Ecto neural progenitor cell (in vitro differentiated cells): ENCODE measurements around the gene SLC6A20.
A peak's percentile ranks its signal among the peaks of the same experiment; 100 is the strongest.

Source experiments
- DNase-seq: peaks from one replicate; pipeline ENCODE4 v3.0.0-alpha.2; 2018; ENCODE audit warnings: low spot score

The SLC6A20 gene

DNA sequence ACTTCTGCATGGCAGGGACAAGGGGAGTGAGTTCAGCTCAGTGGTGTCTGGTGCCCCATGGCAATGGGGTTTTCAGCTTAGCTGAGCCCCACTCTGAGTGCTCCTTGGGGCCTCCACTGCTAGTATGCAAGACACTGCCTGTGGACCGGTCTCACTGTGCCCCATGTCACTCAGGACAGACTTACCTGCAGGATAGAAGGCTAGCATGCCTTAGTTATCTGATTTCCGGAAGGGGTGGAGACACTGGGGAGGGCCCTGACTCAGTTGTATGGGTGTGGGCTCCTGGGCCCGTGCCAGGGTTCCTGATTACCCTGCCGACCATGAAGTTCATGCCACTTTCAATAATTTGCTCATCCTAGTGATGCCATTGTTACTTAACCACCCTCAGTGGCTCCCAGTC is 4.3 kb upstream of the SLC6A20 start:
- DNase-seq: no peak

GRCh38 chr3:45799586-45799985 is 3.2 kb upstream of the SLC6A20 start:
- no peak for DNase-seq

- DNase-seq: no peak
Measured at GRCh38 chr3:45798034-45798433, 1.7 kb upstream of the SLC6A20 start.

DNA sequence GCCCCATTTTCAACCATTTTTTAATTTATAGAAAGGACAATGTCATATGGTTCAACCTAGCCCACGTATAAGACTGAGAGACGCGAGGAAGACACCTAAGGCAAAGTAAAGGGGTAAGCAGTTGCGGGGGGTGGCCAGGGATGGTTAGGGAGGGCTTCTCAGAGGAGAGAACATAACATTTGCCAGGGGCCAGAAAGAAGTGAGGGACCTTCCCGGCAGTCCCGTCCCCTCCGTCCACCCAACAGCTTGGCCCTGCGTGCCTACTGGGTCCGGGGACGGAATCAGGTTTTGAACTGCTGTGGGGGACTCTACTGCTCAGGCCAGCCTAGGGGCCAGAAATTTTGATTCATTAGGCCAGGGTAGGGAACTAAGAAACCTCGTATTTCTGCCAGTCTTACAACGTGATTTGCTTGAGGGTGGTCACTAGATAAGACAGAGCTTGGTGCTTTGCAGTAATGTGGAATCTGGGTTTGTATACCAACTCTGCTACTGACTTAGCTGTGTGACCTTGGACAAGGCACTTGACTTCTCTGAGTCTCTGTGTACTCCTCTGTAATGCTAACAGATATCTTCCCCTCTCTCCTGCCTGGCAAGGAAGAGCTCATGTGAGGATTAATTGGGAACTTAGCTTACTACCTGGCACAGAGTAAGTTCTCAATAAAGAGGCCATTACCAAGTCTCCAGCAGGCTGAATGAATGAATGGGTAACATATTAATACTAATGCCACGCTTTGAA is 734 bp upstream of the SLC6A20 start:
- DNase-seq: no peak

DNA sequence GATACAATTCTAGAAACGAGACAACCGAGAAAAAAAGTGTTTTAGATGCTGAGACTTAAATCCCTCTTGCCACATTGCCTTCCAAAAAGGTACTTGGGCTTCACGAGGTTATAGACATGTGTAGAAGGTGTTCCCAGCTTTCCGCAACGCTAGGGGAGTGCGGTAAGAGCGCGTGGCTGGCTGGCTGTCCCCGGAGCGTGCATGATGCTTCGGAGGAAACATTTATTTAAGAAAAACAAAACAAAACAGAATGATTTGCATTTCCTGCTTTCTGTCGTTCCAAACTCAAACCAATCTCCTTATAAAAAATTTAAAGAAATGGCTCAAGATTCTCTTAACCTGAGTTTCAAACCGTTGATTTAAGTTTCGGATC is 841 bp downstream of the SLC6A20 start:
- no peak for DNase-seq

- no peak for DNase-seq
Measured at GRCh38 chr3:45794660-45795059, 1.7 kb downstream of the SLC6A20 start.

- no peak for DNase-seq
Measured at GRCh38 chr3:45794177-45794560, 2.2 kb downstream of the SLC6A20 start.

DNA sequence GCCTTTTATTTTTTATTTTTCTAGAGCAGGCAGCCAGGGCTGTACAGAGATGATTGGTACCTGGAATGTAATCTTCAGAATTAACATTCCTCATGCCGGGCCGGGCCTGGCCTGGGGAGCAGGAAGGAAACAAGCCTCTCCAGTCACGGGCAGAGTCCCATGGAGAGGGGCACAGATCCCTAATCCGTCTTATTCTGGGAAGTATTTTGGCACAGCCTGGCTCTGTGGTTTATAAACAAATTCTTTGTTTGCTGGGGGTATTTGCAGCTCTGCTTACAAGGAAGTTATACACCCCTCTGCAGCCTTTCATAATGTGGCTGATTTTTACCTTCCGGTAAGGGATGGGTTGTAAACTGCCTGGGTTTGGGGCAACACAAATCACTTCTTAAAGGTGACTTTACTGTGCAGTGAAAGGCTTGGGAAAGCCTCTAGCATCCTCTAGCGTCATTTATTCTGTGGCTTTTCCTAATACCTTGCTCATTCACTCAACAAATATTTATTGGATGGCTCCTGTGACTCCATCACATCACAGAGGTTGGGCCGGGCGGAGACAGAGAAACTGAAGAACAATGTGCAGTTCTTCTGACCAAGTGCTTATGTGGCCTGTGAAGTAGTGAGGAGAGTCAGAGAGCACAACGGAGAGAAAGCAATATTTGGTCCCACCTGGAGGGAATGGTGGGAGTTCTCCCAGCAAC is 2.7 kb downstream of the SLC6A20 start:
- DNase-seq: peak; percentile 10

DNA sequence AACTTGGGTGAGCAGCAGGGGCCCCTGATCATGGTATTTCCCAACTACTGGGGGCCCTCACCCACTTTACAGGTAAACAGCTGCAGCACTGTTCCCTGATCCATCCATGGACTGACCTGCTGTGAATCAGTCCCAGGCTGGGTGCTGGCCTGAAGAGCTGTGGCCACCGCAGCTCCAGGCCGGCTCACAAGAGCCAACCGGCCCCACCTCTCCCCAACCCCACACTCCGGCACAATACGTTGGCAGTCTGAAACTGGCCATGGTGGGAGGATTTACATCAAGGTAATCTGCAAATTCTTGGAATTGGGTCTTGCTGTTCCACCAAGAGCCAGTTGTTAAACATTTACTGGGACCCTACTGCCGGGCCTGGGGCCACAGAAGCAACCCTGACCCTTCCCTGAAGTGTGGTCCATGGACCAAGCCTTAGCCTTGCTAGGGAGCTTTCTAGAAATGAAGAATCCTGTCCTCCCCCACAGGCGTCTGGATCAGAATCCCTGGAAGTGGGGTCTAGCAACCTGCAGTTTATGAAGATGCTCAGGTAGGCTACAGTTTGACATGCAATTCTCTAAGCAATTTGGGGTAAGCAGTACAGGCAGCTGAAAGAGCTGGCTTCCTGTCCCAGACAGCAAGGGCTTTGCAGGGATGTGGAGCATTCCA is 3.7 kb downstream of the SLC6A20 start:
- no peak for DNase-seq

GRCh38 chr3:45792036-45792435 is 4.3 kb downstream of the SLC6A20 start:
- no peak for DNase-seq

DNA sequence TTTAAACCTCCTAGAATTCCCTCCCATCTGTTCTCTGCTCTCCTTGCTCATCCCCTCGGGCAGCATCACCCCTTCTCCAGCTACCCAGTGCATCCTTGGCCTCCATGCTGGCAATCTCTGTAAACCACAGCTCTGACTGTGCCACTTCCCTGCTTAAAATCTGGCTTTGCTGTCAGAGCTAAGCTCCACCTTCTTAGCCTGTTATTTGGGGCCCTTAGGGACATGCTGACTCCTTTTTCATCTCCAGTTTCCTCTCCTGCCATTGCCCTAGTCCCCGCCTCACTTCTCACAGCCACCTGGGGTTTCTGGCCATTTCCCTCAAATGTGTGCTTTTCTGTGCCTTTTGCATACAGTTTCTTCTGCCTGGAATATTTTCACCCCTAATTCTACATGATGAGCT is 5.7 kb downstream of the SLC6A20 start:
- no peak for DNase-seq

- DNase-seq: no peak
Measured at GRCh38 chr3:45789235-45789812, 7.0 kb downstream of the SLC6A20 start.

- peak; percentile 30 for DNase-seq
Measured at GRCh38 chr3:45787551-45787950, 8.8 kb downstream of the SLC6A20 start.

DNA sequence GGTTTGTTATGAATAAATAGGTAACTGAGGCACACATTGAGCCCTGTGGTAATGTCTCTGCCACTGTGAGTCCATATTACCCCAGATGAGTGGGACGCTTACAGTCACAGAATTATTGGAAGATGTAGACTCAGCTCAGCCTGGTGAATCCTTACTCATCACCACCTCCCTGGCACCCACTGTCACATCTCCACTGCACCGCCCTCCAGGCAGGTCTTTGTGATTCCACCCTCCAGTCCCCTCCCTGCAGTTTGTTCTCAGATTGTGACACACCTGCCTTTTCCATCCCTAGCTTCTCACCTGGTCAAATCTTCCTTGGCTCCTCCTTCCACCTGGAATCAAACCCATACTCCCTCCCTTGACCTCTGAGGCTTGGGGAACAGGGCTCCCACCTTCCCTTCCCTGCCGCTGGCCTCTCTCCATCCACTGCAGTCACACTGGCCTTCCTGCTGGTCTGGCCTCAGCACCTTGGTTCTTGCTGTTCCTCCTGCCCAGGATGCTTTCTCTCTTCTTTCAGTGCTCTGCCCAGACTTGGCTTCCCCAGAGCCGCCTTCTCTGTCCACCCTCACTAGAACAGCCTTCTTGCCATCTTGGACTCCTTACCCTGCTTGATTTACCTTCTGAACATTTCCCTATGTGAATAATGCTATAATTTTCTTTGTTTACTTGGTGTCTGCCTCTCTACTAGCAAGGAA is 9.4 kb downstream of the SLC6A20 start:
- peak; percentile 16 for DNase-seq

GRCh38 chr3:45785605-45786150 is 10.7 kb downstream of the SLC6A20 start:
- peak; percentile 22 for DNase-seq

- no peak for DNase-seq
Measured at GRCh38 chr3:45783667-45784066, 12.7 kb downstream of the SLC6A20 start.

GRCh38 chr3:45782381-45782780 is 14.0 kb downstream of the SLC6A20 start:
- no peak for DNase-seq

DNA sequence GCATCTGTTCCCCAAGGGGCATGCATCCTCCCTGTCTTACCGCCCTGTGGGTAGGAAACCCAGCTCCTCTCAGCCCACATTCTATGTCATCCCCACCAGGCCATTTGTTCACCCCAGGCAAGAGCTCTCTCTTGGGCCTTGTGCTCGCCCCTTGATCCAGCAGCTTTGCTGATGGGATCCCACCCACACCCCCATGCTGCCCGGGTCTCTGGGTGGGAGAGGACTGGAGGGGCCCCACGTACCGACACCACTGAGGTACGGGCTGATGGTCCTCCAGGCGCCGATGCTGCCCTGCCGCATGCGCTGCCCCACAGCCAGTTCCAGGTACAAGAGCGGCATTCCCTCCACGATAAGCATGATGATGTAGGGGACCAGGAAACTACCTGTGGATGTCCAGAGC is 14.5 kb downstream of the SLC6A20 start:
- DNase-seq: no peak

DNA sequence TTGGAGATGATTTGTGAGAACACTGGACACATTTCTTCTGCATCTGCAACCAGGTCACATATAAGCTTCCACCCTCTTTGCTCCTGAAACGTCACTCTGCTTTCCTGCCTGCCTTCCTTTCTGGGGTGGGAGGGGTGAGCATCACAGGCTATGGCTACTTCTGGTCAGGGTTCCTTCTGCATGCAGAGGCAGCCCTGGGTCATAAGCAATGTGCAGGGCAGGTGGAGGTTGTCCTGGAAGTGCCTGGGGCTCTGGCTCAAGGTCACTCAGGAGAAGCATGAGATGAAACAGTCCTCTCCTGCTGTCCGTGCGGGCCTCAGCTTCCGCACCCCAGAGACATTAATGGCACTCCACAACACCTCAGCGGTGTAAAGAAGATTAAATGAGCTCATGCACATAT is 15.1 kb downstream of the SLC6A20 start:
- DNase-seq: no peak

- peak; percentile 25 for DNase-seq
Measured at GRCh38 chr3:45779746-45780735, 16.3 kb downstream of the SLC6A20 start.

DNA sequence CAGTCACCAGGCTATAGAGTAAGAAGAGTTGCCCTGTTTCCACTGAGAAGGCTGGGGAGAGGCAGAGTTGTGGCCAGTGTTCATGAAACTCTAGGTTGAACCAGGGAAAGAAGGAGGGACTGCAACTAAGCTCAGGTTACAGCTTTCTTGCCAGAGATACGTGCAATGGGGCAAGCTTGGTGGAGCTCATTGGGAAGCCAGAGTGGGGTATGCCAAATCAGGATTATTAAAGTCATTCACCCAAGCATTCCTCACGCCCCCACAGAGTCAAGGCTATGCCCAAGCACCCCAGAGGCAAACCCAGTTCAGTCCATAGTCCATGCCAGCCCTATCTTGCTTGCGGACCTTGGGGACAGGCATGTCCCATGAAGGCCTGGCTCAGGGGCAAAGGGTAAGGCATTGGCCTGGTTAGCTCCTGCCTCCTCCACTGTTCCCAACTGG is 17.6 kb downstream of the SLC6A20 start:
- no peak for DNase-seq
